K562 (cell line): Measurements from ENCODE around the gene RFX3. TPM values are rescaled to one million over a fixed set of nuclear protein-coding genes. Genes with fewer than 3 reads are reported as not detected.

Experiments used
- ATAC-seq: fragments of 200-7000 bp; cut with Tn5 transposase; 3 replicates; pipeline ENCODE4 v1.9.1; 2020; ENCODE audit warnings: moderate library complexity
- BruUV-seq: library from RNA; stranded (reverse); fragments of 400-500 nt; replicated peaks from 2 replicates; lab custom pipeline; 2021; lab: Mats Ljungman, UMichigan
- CTCF ChIA-PET: fragments of 300-600 bp; formaldehyde crosslinking; extraction: SDS; loops from one replicate; lab custom pipeline; 2021; ENCODE audit warnings: low intra/inter-chr PET ratio; lab: Yijun Ruan, JAX
- POLR2A ChIA-PET: fragments of 300-600, 350-650 bp; sonication (Branson Sonifier 250); formaldehyde crosslinking; extraction: SDS; loops from one replicate; lab custom pipeline; 2021; ENCODE audit warnings: antibody characterized with exemption, inconsistent platforms; lab: Yijun Ruan, JAX
- DNase-seq, 4 experiments: peaks; one replicate each; pipeline versions ENCODE4 v3.0.0 to v3.0.0-alpha.2; 2011 to 2018; ENCODE audit warnings: low spot score in 3 of 4, mixed read lengths in 3 of 4; ENCODE audit errors: extremely low read depth in 1 of 4
- FAIRE-seq: peaks from 2 replicates; lab custom pipeline; 2011; peaks lifted over from hg19 to GRCh38; lab: Jason Lieb, UNC
- H2AFZ ChIP-seq: 2 replicates; pipeline ENCODE4 v1.6.0; 2011; ENCODE audit warnings: low read depth, low read length, control low read depth, inconsistent platforms
- H3K27ac ChIP-seq: fragments of 200-600 bp; 3 replicates; pipeline ENCODE4 v1.8.0; 2011; ENCODE audit warnings: low read depth, mild to moderate bottlenecking, control low read depth, inconsistent platforms, low read length, moderate library complexity, mixed read lengths; ENCODE audit errors: extremely low read depth
- H3K27me3 ChIP-seq, 2 experiments: fragments of 300-600 bp in 1 of 2; 2 replicates in 1 of 2; 3 replicates in 1 of 2; pipeline versions ENCODE4 v1.6.0 to v1.8.0; 2011; ENCODE audit warnings: inconsistent platforms in 2 of 2, low read length in 2 of 2, mild to moderate bottlenecking in 1 of 2, mixed read lengths in 1 of 2, moderate library complexity in 1 of 2; ENCODE audit not compliant: control insufficient read depth in 2 of 2, insufficient read depth in 2 of 2
- H3K36me3 ChIP-seq: fragments of 300-600 bp; 3 replicates; pipeline ENCODE4 v1.8.0; 2011; ENCODE audit warnings: mild to moderate bottlenecking, low read length, inconsistent platforms; ENCODE audit not compliant: control insufficient read depth, insufficient read depth
- H3K4me1 ChIP-seq, 2 experiments: fragments of 200-600 bp in 1 of 2; replicated peaks in 1 of 2; 2 replicates in 1 of 2; 3 replicates in 1 of 2; pipeline versions ENCODE4 v1.5.1 to v1.8.0; 2011; ENCODE audit warnings: inconsistent platforms in 2 of 2, low read length in 2 of 2, mild to moderate bottlenecking in 1 of 2, mixed read lengths in 1 of 2, moderate library complexity in 1 of 2; ENCODE audit not compliant: control insufficient read depth in 2 of 2, insufficient read depth in 2 of 2
- H3K4me2 ChIP-seq: 2 replicates; pipeline ENCODE4 v1.6.1; 2011; ENCODE audit warnings: low read length, control low read depth, inconsistent platforms, mixed read lengths; ENCODE audit not compliant: insufficient read depth
- H3K4me3 ChIP-seq: fragments of 200-600 bp; sonication (generic), shearing (Covaris generic); 2 replicates; pipeline ENCODE4 v1.5.1; 2016; ENCODE audit warnings: control low read depth, inconsistent platforms
- H3K79me2 ChIP-seq: fragments of 200-600 bp; 3 replicates; pipeline ENCODE4 v1.8.0; 2011; ENCODE audit warnings: low read length, inconsistent platforms; ENCODE audit not compliant: control insufficient read depth, insufficient read depth
- H3K9ac ChIP-seq, 2 experiments: 2 replicates each; pipeline versions ENCODE4 v1.6.0 to v1.6.1; 2011; ENCODE audit warnings: low read depth in 2 of 2, low read length in 2 of 2, control low read depth in 1 of 2, inconsistent platforms in 1 of 2, mild to moderate bottlenecking in 1 of 2, mixed read lengths in 1 of 2; ENCODE audit not compliant: insufficient read depth in 1 of 2
- H3K9me1 ChIP-seq: one replicate; pipeline ENCODE4 v1.6.0; 2011; ENCODE audit warnings: inconsistent platforms, mild to moderate bottlenecking, low read length, moderate library complexity; ENCODE audit not compliant: control insufficient read depth, insufficient read depth
- H3K9me3 ChIP-seq: replicated peaks from 2 replicates; pipeline ENCODE4 v1.5.1; 2011; ENCODE audit warnings: low read depth, low read length, inconsistent platforms; ENCODE audit not compliant: control insufficient read depth, insufficient read depth
- H4K20me1 ChIP-seq: replicated peaks from 2 replicates; pipeline ENCODE4 v1.6.1; 2011; ENCODE audit warnings: low read length, inconsistent platforms, mixed read lengths; ENCODE audit not compliant: control insufficient read depth, insufficient read depth
- KAT7 ChIP-seq: sonication (generic); formaldehyde crosslinking; IDR thresholded peaks from 2 replicates; pipeline ENCODE4 v1.8.0; 2022; ENCODE audit warnings: missing genetic modification reagents, mild to moderate bottlenecking, borderline replicate concordance
- NFE2 ChIP-seq: IDR thresholded peaks from 2 replicates; pipeline ENCODE4 v1.6.1; 2014; ENCODE audit warnings: antibody characterized with exemption, low read depth
- PHB ChIP-seq: fragments of 250-450 bp; sonication (Bioruptor Pico); IDR thresholded peaks from 2 replicates; pipeline ENCODE4 v1.5.0; 2021
- PPARD ChIP-seq: fragments of 250-450 bp; sonication (Bioruptor Pico); IDR thresholded peaks from 2 replicates; pipeline ENCODE4 v1.8.0; 2022; ENCODE audit warnings: inconsistent platforms, mild to moderate bottlenecking, moderate library complexity
- PRPF4 ChIP-seq: fragments of 200-400 bp; formaldehyde crosslinking; IDR thresholded peaks from one replicate; pipeline ENCODE4 v1.6.1; 2017; ENCODE audit warnings: low read length, low read depth, mild to moderate bottlenecking; ENCODE audit not compliant: insufficient read depth, poor library complexity, severe bottlenecking
- TAF9B ChIP-seq: fragments of 450-650 bp; IDR thresholded peaks from 2 replicates; pipeline ENCODE4 v1.6.1; 2018; ENCODE audit warnings: mild to moderate bottlenecking; ENCODE audit not compliant: partially characterized antibody
- XRCC3 ChIP-seq: fragments of 450-650 bp; IDR thresholded peaks from 2 replicates; pipeline ENCODE4 v1.6.1; 2017; ENCODE audit warnings: mild to moderate bottlenecking, moderate library complexity
- ZNF41 ChIP-seq: fragments of 250-450 bp; sonication (Bioruptor Pico); conservative IDR thresholded peaks from 2 replicates; pipeline ENCODE4 v1.4.0; 2020; ENCODE audit warnings: mild to moderate bottlenecking
- ZNF79 ChIP-seq: fragments of 250-450 bp; sonication (Bioruptor Pico); IDR thresholded peaks from 2 replicates; pipeline ENCODE4 v1.4.0; 2020; ENCODE audit warnings: low read depth, mild to moderate bottlenecking, moderate library complexity
- WGBS: fragments of 100-300 bp; shearing (Covaris generic); methylation state at CpG from one replicate; pipeline ENCODE4 v1.1.6; 2016; ENCODE audit warnings: low coverage, mixed read lengths; ENCODE audit not compliant: insufficient coverage; ENCODE audit errors: missing lambda C conversion rate; 5-methylcytosine and 5-hydroxymethylcytosine counted together
- in situ Hi-C: fragments of 300-500 bp; cut with MboI; formaldehyde crosslinking; loops from 4 replicates; pipeline ENCODE4 v1.15.0; 2018; ENCODE audit warnings: inconsistent platforms, mixed read lengths
- intact Hi-C: fragments of 100-400 bp; cut with micrococcal nuclease; formaldehyde crosslinking; loops from 2 replicates; pipeline ENCODE4 v1.14.2; 2022
- polyA plus RNA-seq, 8 experiments: library from polyadenylated mRNA; depleted of rRNA in 4 of 8; stranded (reverse) in 5 of 8; unstranded in 3 of 8; fragments of >200 nt; fragmentation: Nextera tagmentation in 2 of 8; fragmentation: Illumina TruSeq in 1 of 8; extraction: Ambion mirVana in 2 of 8; extraction: Trizol in 1 of 8; gene quantifications; 2 replicates each; pipeline versions ENCODE4 v1.2.1 to v1.2.3, GENCODE V29; 2011 to 2014; ENCODE audit warnings: inconsistent platforms in 1 of 8, missing spikeins in 1 of 8
- total RNA-seq, 7 experiments: library from RNA; depleted of rRNA in 6 of 7; stranded (reverse); fragments of >200 nt in 6 of 7; fragmentation: Illumina TruSeq in 2 of 7; extraction: Trizol in 2 of 7; gene quantifications; 2 replicates each; pipeline versions ENCODE4 v1.2.1 to v1.2.3, GENCODE V29; 2011 to 2021; ENCODE audit warnings: low replicate concordance in 1 of 7
- TF ChIP-seq, protein P1 (sequence below): fragments of 450-650 bp; conservative IDR thresholded peaks from 2 replicates; pipeline ENCODE4 v1.6.1; 2016; ENCODE audit warnings: missing genetic modification characterization, low read depth, mild to moderate bottlenecking, control low read depth, missing compliant biosample characterization
- TF ChIP-seq, protein P2 (sequence below): fragments of 200-800 bp; sonication (Bioruptor generic); IDR thresholded peaks from 2 replicates; pipeline ENCODE4 v1.6.1; 2017; ENCODE audit warnings: missing genetic modification characterization, missing compliant biosample characterization

RFX3 gene
- total and polyA plus RNA-seq, 9 of the 15 experiments (the other 6 are each of a cell fraction or from before 2014, with no cell fraction given) = 0.86 to 4.9 (median 2.0) TPM

GRCh38 chr9:3468421-3469205 is 57.2 kb downstream of the RFX3 start:
- Histone ChIP-seq H2AFZ (no peak overlapping the region), H3K27me3 (no peaks in the 10 kb centered on the region), H4K20me1 (no peaks in the 10 kb centered on the region), H3K9ac (no peak overlapping the region), H3K27ac (no peak overlapping the region), H3K4me1 (no peaks in the 10 kb centered on the region; a peak in 2 of 5 replicates), H3K36me3 (no peaks in the 10 kb centered on the region), H3K9me1 (no peaks in the 10 kb centered on the region), H3K9me3 (no peaks in the 10 kb centered on the region), H3K4me2 (no peak overlapping the region), H3K4me3 (no peak overlapping the region), H3K79me2 (no peaks in the 10 kb centered on the region)
- TF ChIP-seq, protein P1, sequence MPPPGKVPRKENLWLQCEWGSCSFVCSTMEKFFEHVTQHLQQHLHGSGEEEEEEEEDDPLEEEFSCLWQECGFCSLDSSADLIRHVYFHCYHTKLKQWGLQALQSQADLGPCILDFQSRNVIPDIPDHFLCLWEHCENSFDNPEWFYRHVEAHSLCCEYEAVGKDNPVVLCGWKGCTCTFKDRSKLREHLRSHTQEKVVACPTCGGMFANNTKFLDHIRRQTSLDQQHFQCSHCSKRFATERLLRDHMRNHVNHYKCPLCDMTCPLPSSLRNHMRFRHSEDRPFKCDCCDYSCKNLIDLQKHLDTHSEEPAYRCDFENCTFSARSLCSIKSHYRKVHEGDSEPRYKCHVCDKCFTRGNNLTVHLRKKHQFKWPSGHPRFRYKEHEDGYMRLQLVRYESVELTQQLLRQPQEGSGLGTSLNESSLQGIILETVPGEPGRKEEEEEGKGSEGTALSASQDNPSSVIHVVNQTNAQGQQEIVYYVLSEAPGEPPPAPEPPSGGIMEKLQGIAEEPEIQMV (tag) = no peak
- TF ChIP-seq PHB (CRISPR knock-in tag) (no peak), KAT7 (no peak), PPARD (CRISPR knock-in tag) (no peak), ZNF41 (CRISPR knock-in tag) (no peak), PRPF4 (no peak), XRCC3 (no peak), TAF9B (no peak), ZNF79 (no peak), NFE2 (no peak)
- TF ChIP-seq, protein P2, sequence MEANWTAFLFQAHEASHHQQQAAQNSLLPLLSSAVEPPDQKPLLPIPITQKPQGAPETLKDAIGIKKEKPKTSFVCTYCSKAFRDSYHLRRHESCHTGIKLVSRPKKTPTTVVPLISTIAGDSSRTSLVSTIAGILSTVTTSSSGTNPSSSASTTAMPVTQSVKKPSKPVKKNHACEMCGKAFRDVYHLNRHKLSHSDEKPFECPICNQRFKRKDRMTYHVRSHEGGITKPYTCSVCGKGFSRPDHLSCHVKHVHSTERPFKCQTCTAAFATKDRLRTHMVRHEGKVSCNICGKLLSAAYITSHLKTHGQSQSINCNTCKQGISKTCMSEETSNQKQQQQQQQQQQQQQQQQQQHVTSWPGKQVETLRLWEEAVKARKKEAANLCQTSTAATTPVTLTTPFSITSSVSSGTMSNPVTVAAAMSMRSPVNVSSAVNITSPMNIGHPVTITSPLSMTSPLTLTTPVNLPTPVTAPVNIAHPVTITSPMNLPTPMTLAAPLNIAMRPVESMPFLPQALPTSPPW (CRISPR knock-in tag) = no peak
- 70% methylated on average over 3 of the region's 4 CpGs for WGBS
- CTCF ChIA-PET = interaction anchor here (0.6 kb wide), 2 partner anchors 13 to 1463 kb away, joined by 5 read pairs; no protein-coding TSS in a partner anchor
- no peak for DNase-seq
- intact Hi-C loops (loop anchor here (5.0 to 10.0 kb wide), 3 partner anchors 134 to 649 kb away; no protein-coding TSS in a partner anchor), in situ Hi-C loops (loop anchor here (25.0 kb wide), 2 partner anchors 219 to 644 kb away; no protein-coding TSS in a partner anchor)
- FAIRE-seq = no peak
- POLR2A ChIA-PET = interaction anchor here (0.6 kb wide), 1 partner anchor 350 kb away, joined by 4 read pairs; no protein-coding TSS in a partner anchor
- no TSS peak for BruUV-seq
- ATAC-seq = no peak
